Ascending aorta (tissue), 2 donors: ENCODE data around the gene POLR3H. TPM values are rescaled to one million over a fixed set of nuclear protein-coding genes. Genes with fewer than 3 reads are reported as not detected.
"Not testable (repeated sequence)": the region's sequence is repeated elsewhere in the genome, so short reads cannot be mapped to it uniquely, and the experiment has no call there.

Experiments used
- DNase-seq, 2 donors: peaks; one replicate each; pipeline ENCODE4 v3.0.0-alpha.2; 2019; ENCODE audit warnings: low spot score in 2 of 2
- H3K27ac ChIP-seq, 2 donors: fragments of 200-600 bp; sonication (generic); one replicate each; pipeline ENCODE4 v1.5.1; 2016 to 2017; ENCODE audit warnings: mild to moderate bottlenecking in 1 of 2
- H3K27me3 ChIP-seq: fragments of 200-600 bp; sonication (generic); one replicate; pipeline ENCODE4 v1.5.1; 2017
- H3K36me3 ChIP-seq, 2 donors: fragments of 200-600 bp; sonication (generic); one replicate each; pipeline ENCODE4 v1.5.1; 2016
- H3K4me1 ChIP-seq, 2 donors: fragments of 200-600 bp; sonication (generic); one replicate each; pipeline ENCODE4 v1.5.1; 2016 to 2017; ENCODE audit warnings: mild to moderate bottlenecking in 1 of 2
- H3K4me3 ChIP-seq, 2 donors: fragments of 200-600 bp; sonication (generic); one replicate each; pipeline ENCODE4 v1.5.1; 2016 to 2017; ENCODE audit warnings: mild to moderate bottlenecking in 1 of 2
- H3K9me3 ChIP-seq, 2 donors: fragments of 200-600 bp; sonication (generic); one replicate each; pipeline ENCODE4 v1.5.1; 2016
- intact Hi-C: fragments of 100-400 bp; cut with DNase I; formaldehyde crosslinking; loops from one replicate; pipeline ENCODE4 v1.15.1; 2023
- total RNA-seq: library from RNA; depleted of rRNA; stranded (reverse); fragments of >200 nt; gene quantifications from one replicate; pipeline ENCODE4 v1.1.0, GENCODE V29; 2016
- TF ChIP-seq, protein P1 (sequence below), 3 experiments: fragments of 200-600 bp in 2 of 3; fragments of 450-650 bp in 1 of 3; sonication (generic) in 2 of 3; IDR thresholded peaks; one replicate each; pipeline ENCODE4 v1.5.1; 2016 to 2019; ENCODE audit warnings: antibody characterized with exemption in 3 of 3, mild to moderate bottlenecking in 1 of 3, moderate library complexity in 1 of 3

The POLR3H gene, protein sequence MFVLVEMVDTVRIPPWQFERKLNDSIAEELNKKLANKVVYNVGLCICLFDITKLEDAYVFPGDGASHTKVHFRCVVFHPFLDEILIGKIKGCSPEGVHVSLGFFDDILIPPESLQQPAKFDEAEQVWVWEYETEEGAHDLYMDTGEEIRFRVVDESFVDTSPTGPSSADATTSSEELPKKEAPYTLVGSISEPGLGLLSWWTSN
- 34.7 TPM for total RNA-seq

DNA sequence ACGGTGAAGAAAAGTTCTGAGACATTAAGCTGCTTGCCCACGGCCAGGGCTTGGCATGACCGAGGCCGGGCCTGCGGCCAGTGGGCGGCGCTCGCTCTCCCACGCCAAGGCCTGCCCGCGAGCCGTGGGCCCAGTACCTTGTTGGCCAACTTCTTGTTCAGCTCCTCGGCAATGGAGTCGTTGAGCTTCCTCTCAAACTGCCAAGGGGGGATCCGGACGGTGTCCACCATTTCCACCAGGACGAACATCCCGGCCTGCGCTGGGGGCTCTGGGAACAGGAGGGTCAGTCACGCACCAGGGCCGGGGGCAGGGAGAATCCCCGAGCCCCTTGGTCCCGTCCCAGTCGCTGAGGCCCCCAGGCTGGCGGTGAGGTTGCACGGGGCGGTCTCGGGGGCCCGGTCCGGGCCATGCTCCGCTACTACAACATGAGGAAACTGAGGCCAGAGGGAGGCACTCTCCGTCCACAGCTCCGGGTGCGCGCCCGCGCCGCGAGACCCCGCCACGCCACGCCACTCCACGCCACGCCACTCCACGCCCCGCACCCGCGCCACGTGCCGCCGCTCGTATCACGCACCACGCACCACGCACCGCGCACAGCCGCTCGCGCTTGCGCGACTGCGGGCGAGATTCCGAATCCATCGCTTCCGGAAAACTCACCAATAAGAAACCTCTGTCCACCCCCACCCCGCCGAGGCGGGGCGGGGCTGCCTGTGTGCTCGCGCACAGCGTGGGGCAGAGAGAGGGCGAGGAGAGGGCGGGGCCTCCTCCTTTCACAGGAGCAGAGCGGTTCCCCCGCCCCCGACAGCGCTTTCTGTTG lies at the start of gene POLR3H:
POLR3H (minus strand) TSS at position 617 of the 817 bp plus-strand sequence; CDS start at position 248, 369 bp downstream.
- H3K27ac ChIP-seq: peak within 1 kb of the TSS; percentile 87
- peaks cover 7 to 26% of the 10 kb centered on the region in 2 donors for H3K4me1 ChIP-seq
- TF ChIP-seq, protein P1, sequence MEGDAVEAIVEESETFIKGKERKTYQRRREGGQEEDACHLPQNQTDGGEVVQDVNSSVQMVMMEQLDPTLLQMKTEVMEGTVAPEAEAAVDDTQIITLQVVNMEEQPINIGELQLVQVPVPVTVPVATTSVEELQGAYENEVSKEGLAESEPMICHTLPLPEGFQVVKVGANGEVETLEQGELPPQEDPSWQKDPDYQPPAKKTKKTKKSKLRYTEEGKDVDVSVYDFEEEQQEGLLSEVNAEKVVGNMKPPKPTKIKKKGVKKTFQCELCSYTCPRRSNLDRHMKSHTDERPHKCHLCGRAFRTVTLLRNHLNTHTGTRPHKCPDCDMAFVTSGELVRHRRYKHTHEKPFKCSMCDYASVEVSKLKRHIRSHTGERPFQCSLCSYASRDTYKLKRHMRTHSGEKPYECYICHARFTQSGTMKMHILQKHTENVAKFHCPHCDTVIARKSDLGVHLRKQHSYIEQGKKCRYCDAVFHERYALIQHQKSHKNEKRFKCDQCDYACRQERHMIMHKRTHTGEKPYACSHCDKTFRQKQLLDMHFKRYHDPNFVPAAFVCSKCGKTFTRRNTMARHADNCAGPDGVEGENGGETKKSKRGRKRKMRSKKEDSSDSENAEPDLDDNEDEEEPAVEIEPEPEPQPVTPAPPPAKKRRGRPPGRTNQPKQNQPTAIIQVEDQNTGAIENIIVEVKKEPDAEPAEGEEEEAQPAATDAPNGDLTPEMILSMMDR (IDR thresholded peaks at IDR 0.05): peak; percentile 59 to 70 (median 68)
- peaks cover 4 to 9% of the 10 kb centered on the region in 2 donors for H3K36me3 ChIP-seq
- H3K4me3 ChIP-seq: peak within 1 kb of the TSS; percentile 85 to 92
- H3K9me3 ChIP-seq: no peaks in the 10 kb centered on the region
- intact Hi-C loops: loop anchor here (1.0 to 2.0 kb wide), 4 partner anchors 13 to 77 kb away; partner anchors contain the start of genes DESI1, PMM1 and XRCC6
- peak; percentile 95 to 99 for DNase-seq
- H3K27me3 ChIP-seq: no peaks in the 10 kb centered on the region

DNA sequence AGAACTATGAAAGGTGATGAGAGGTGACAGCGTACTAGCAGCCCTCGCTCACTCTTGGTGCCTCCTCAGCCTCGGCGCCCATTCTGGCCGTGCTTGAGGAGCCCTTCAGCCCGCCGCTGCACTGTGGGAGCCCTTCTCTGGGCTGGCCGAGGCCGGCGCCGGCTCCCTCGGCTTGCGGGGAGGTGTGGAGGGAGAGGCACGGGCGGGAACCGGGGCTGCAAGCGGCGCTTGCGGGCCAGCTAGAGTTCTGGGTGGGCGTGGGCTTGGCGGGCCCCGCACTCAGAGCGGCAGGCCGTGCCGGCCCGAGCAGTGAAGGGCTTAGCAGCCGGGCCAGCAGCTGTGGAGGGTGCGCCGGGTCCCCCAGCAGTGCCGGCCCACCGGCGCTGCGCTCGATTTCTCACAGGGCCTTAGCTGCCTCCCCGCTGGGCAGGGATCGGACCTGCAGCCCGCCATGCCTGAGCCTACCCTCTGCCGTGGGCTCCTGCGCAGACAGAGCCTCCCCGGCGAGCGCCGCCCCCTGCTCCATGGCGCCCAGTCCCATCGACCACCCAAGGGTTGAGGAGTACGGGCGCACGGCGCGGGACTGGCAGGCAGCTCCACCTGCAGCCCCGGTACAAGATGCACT lies 49.2 kb upstream of the POLR3H start:
- H3K4me1 ChIP-seq: peaks cover 0 to 13% of the 10 kb centered on the region in 2 donors
- DNase-seq, H3K27me3 ChIP-seq, intact Hi-C loops, H3K27ac ChIP-seq, H3K9me3 ChIP-seq, H3K4me3 ChIP-seq, H3K36me3 ChIP-seq: not testable (repeated sequence)

DNA sequence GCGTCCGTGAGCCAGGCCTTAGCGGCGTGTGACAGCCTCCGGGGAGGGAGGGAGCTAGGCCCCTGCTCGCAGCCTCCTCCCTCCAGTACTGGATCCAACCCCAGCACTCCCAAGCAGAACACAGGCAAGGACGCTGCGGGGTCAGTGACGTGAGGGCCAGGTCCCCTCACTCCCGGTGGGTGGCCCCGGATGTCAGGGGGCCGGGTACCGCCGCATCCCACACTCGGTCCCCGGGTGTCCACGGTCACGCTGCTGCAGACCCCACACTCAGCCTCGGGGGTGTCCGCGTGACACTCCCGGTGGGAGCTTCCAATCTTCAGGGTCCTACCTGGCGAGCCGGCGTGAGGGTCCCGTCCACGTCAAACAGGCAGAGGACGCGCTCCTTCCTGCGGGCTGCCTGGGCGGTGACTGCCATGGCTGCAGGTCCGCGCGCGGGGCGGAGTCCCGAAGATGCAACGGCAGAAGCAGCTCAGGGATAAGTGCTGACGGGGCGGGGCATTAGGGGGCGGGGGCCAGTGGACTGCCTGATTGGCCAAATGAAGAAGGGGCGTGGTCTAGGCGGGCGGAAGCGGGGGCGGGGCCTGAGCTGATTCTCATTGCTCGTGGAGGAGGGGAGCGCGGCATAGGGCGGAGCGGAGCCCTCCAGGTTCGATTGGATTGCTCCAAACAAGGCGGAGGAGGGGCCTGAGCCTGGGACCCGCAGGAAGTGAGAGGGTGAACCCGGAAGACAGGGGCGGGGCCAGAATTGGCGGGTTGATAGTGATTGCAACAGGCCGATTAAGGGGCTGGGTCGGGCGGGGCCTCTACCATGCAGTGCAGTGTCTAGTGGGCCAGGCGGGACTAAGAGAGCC lies 45.3 kb upstream of the POLR3H start, which contains the start of gene PMM1:
PMM1 (minus strand) TSS at position 450 of the 851 bp plus-strand sequence; CDS start at position 415, 35 bp downstream.
- DNase-seq: peak; percentile 100
- TF ChIP-seq, protein P1 (IDR thresholded peaks at IDR 0.05): no peak
- Histone ChIP-seq H3K27me3 (no peaks in the 10 kb centered on the region), H3K4me3 (peak within 1 kb of the TSS; percentile 79 to 100), H3K36me3 (peaks cover 0 to 13% of the 10 kb centered on the region in 2 donors), H3K9me3 (no peaks in the 10 kb centered on the region), H3K27ac (peak within 1 kb of the TSS; percentile 62 to 90), H3K4me1 (peaks cover 0 to 9% of the 10 kb centered on the region in 2 donors)
- intact Hi-C loops: loop anchor here (1.0 kb wide), 3 partner anchors 24 to 45 kb away; partner anchors contain the start of genes DESI1, POLR3H and XRCC6

DNA sequence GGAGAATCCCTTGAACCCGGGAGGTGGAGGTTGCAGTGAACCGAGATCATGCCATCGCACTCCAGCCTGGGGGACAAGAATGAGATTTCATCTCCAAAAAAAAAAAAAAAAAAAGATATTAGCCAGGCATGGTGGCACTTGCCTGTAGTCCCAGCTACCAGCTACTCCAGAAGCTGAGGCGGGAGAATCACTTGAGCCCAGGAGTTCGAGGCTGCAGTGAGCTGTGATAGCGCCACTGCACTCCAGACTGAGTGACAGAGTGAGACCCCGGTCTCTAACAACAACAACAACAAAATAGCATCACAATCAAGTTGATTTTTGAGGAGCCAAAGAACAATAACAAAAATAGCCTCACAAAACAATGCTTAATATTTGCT lies 43.1 kb upstream of the POLR3H start:
- Histone ChIP-seq H3K4me1 (peaks cover 0 to 9% of the 10 kb centered on the region in 2 donors), H3K36me3 (peaks cover 9 to 31% of the 10 kb centered on the region in 2 donors), H3K4me3 (no peak overlapping the region), H3K27me3 (no peaks in the 10 kb centered on the region), H3K27ac (no peak overlapping the region), H3K9me3 (no peaks in the 10 kb centered on the region)
- intact Hi-C loops: no loop called here
- TF ChIP-seq, protein P1 (IDR thresholded peaks at IDR 0.05): no peak
- no peak for DNase-seq

DNA sequence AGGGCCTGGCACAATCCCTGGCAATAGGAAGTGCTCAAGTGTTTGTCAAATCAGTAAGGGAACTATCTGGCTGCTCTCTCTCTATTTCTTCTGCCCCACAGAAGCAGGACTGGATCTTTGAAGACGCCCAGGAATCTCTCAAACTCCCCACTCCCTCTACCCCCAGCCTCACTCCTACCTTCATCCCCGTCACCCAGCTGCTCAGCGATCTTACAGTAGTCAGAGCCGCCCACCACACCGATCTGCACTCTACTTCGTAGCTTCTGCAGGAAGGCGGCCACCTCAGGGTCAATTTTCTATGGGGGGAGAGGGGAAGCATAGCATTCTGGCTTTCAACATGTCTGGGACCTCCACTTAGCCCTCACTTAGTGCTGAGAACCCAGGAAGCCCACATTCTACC lies 41.6 kb upstream of the POLR3H start:
- no peak for DNase-seq
- no peak overlapping the region for H3K27ac ChIP-seq
- intact Hi-C loops: no loop called here

More for the DNA sequence above, 41.6 kb upstream of the POLR3H start:
- no peak overlapping the region for H3K4me3 ChIP-seq
- TF ChIP-seq, protein P1 (IDR thresholded peaks at IDR 0.05): no peak
- no peaks in the 10 kb centered on the region for H3K27me3 ChIP-seq
- H3K36me3 ChIP-seq: peaks cover 9 to 38% of the 10 kb centered on the region in 2 donors
- H3K4me1 ChIP-seq: peaks cover 0 to 9% of the 10 kb centered on the region in 2 donors
- H3K9me3 ChIP-seq: no peaks in the 10 kb centered on the region
